ENCODE results near the gene ASCC1.

DNA sequence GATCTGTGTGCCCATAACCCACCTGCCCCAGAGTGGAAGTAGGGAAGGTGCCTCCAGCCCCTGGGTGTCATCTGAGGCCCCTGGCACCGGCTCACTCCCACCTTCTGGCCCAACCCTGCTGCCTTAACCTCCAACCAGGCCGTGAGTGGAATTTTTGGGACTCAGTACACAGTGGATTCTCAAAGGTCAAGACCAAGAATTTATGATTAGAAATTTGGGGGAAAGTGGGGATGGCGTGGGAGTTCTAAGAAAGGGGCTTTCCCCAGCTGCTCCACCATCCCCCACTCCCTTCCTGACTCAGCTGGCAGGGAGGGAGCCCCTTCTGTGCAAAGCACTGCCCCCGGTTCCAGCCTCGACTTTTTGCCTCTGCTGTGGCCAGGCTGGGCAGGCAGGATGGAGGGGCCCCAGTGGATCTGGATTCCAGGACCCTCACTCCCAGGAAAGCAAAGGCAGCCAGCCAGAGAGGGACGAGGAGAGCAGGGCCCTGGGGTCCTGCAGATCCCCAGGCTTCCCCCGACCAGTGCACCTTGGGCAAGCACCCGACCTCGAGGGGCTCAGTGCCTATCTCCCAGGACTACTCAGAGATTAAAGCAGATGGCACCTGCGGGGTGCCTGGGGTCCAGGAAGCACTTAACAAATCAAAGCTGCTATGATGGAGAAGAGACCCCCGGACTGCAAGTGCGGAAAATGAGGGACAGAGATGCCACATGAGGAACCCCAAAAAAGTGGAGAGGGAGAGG is 140.5 kb downstream of the ASCC1 start:
- TF ChIP-seq YY1 (IDR thresholded peaks at IDR 0.05; ENCODE audit: insufficient read depth, insufficient read length) (no peak), ZNF274 (IDR thresholded peaks at IDR 0.05; ENCODE audit: low read depth, low read length) (no peak)

Measured in NT2/D1 (cell line).